ENCODE data around the gene AASDH. TPM values are rescaled to one million over a fixed set of nuclear protein-coding genes. Genes with fewer than 3 reads are reported as not detected.
A peak's percentile ranks its signal among the peaks of the same experiment; 100 is the strongest.

The AASDH gene
- total RNA-seq, 1 experiment from 2014 or later = 5.4 TPM

- Histone ChIP-seq H3K27me3 (ENCODE audit: control insufficient read depth, insufficient read depth, low read length) (no peaks in the 10 kb centered on the region), H3K27ac (ENCODE audit: low read length) (no peak overlapping the region), H3K4me3 (ENCODE audit: low read depth in 2 of 2, low read length in 2 of 2) (no peak overlapping the region), H3K4me1 (ENCODE audit: control insufficient read depth, insufficient read depth, low read length) (no peaks in the 10 kb centered on the region), H3K9me3 (ENCODE audit: control insufficient read depth, insufficient read depth, low read depth, low read length) (no peaks in the 10 kb centered on the region), H3K36me3 (ENCODE audit: control insufficient read depth, insufficient read depth, low read length) (no peaks in the 10 kb centered on the region; the same call in 1 of the 2 replicates)
- TF ChIP-seq CTCF (IDR thresholded peaks at IDR 0.05) = peak; percentile 60; the same call in 1 of the 2 replicates
- no peak for TF ChIP-seq REST (IDR thresholded peaks at IDR 0.05; ENCODE audit: insufficient read depth in 1 of 2, low read depth in 2 of 2, low read length in 1 of 2)
- intact Hi-C loops (cut with micrococcal nuclease; ENCODE audit: unreplicated experiment) = no loop called here
- DNase-seq (ENCODE audit: low read depth, low spot score) (no peak), ATAC-seq (no peak)
- POLR2A ChIA-PET = no interaction called here
- in situ Hi-C loops (cut with HindIII; ENCODE audit: low pct_unique_long_range_greater_than_20kb, low sequenced_read_pairs) = no loop called here
- BruUV-seq (replicated peaks) = no TSS peak
- CTCF ChIA-PET = no interaction called here
Observed at GRCh38 chr4:56424697-56425514, 37.6 kb upstream of the AASDH start.

GRCh38 chr4:56424176-56424575 lies 36.9 kb upstream of the AASDH start:
- in situ Hi-C loops (cut with HindIII; ENCODE audit: low pct_unique_long_range_greater_than_20kb, low sequenced_read_pairs) = no loop called here
- ATAC-seq (no peak), DNase-seq (ENCODE audit: low read depth, low spot score) (no peak)
- ChIA-PET POLR2A (no interaction called here), CTCF (interaction anchor here (1.0 kb wide), 1 partner anchor 10 kb away, joined by 3 read pairs; no protein-coding TSS in a partner anchor)
- Histone ChIP-seq H3K4me1 (ENCODE audit: control insufficient read depth, insufficient read depth, low read length) (no peaks in the 10 kb centered on the region), H3K27ac (ENCODE audit: low read length) (no peak overlapping the region), H3K4me3 (ENCODE audit: low read depth in 2 of 2, low read length in 2 of 2) (no peak overlapping the region), H3K27me3 (ENCODE audit: control insufficient read depth, insufficient read depth, low read length) (no peaks in the 10 kb centered on the region), H3K9me3 (ENCODE audit: control insufficient read depth, insufficient read depth, low read depth, low read length) (no peaks in the 10 kb centered on the region), H3K36me3 (ENCODE audit: control insufficient read depth, insufficient read depth, low read length) (no peaks in the 10 kb centered on the region; the same call in 1 of the 2 replicates)
- BruUV-seq (replicated peaks) = no TSS peak
- intact Hi-C loops (cut with micrococcal nuclease; ENCODE audit: unreplicated experiment) = no loop called here
- TF ChIP-seq POLR2AphosphoS5 (IDR thresholded peaks at IDR 0.05; ENCODE audit: low read depth, low read length) (no peak), REST (IDR thresholded peaks at IDR 0.05; ENCODE audit: insufficient read depth in 1 of 2, low read depth in 2 of 2, low read length in 1 of 2) (no peak), TCF7L2 (IDR thresholded peaks at IDR 0.05; ENCODE audit: low read depth, low read length) (no peak), SIN3A (IDR thresholded peaks at IDR 0.05; ENCODE audit: borderline replicate concordance, insufficient read depth, low read depth, low read length) (no peak), CTCF (IDR thresholded peaks at IDR 0.05) (no peak)

All from Panc1 (cell line).